Measurements from ENCODE around the gene BRIX1. TPM values are rescaled to one million over a fixed set of nuclear protein-coding genes. Genes with fewer than 3 reads are reported as not detected.

Gene BRIX1
- total and polyA plus RNA-seq, 4 experiments from 2014 or later = 27.1 to 63.9 (median 40.6) TPM

GRCh38 chr5:34923694-34924461 lies 8.4 kb downstream of the BRIX1 start:
- H3K27ac Mint-ChIP-seq = peak overlapping the region in 5 of 7 donors; percentile 44 to 82 (median 58)
- peaks cover 31 to 57% of the 10 kb centered on the region in 2 donors for H3K36me3 Mint-ChIP-seq
- CTCF ChIA-PET (ENCODE audit: partially characterized antibody) = interaction anchor here (1.1 kb wide), 1 partner anchor 9 kb away, joined by 4 read pairs; the partner anchor contains the start of genes BRIX1 and RAD1
- peaks cover 3 to 9% (median 3%) of the 10 kb centered on the region in 4 donors for H3K4me1 Mint-ChIP-seq
- H3K36me3 ChIP-seq (ENCODE audit: insufficient read depth, low read length) = peaks cover 40% of the 10 kb centered on the region
- H3K9me3 Mint-ChIP-seq = no peaks in the 10 kb centered on the region
- H3K27me3 Mint-ChIP-seq = no peaks in the 10 kb centered on the region
- no peaks in the 10 kb centered on the region for H3K9me3 ChIP-seq (ENCODE audit: control insufficient read depth in 1 of 2, low read length in 2 of 2)
- no peak overlapping the region for H3K4me3 ChIP-seq (ENCODE audit: low read length in 2 of 2)
- no peak for DNase-seq
- no peak overlapping the region for H3K27ac ChIP-seq (ENCODE audit: low read depth, low read length)
- H3K4me3 Mint-ChIP-seq = no peak overlapping the region
- peaks cover 3% of the 10 kb centered on the region for H3K4me1 ChIP-seq (ENCODE audit: insufficient read depth, low read length)
- POLR2A ChIA-PET (ENCODE audit: partially characterized antibody) = interaction anchor here (1.6 kb wide), 1 partner anchor 8 kb away, joined by 9 read pairs; the partner anchor contains the start of genes BRIX1 and RAD1
- no peaks in the 10 kb centered on the region for H3K27me3 ChIP-seq (ENCODE audit: insufficient read depth, low read length)
- intact Hi-C loops (cut with micrococcal nuclease) = loop anchor here (1.0 to 10.0 kb wide), 2 partner anchors 9 to 269 kb away; partner anchors contain the start of genes BRIX1, RAD1 and RAI14

GRCh38 chr5:34924462-34924765 lies 8.9 kb downstream of the BRIX1 start:
- Mint-ChIP-seq H3K4me3 (no peak overlapping the region), H3K36me3 (peaks cover 31 to 61% of the 10 kb centered on the region in 2 donors), H3K9me3 (no peaks in the 10 kb centered on the region), H3K27ac (peak overlapping the region in 1 of 7 donors; percentile 4), H3K4me1 (peaks cover 6 to 14% (median 8%) of the 10 kb centered on the region in 4 donors), H3K27me3 (no peaks in the 10 kb centered on the region)
- Histone ChIP-seq H3K9me3 (ENCODE audit: control insufficient read depth in 1 of 2, low read length in 2 of 2) (no peaks in the 10 kb centered on the region), H3K4me3 (ENCODE audit: low read length in 2 of 2) (no peak overlapping the region), H3K36me3 (ENCODE audit: insufficient read depth, low read length) (peaks cover 40% of the 10 kb centered on the region), H3K27ac (ENCODE audit: low read depth, low read length) (no peak overlapping the region), H3K4me1 (ENCODE audit: insufficient read depth, low read length) (peaks cover 6% of the 10 kb centered on the region), H3K27me3 (ENCODE audit: insufficient read depth, low read length) (no peaks in the 10 kb centered on the region)
- ChIA-PET CTCF (ENCODE audit: partially characterized antibody) (interaction anchor here (1.1 kb wide), 1 partner anchor 9 kb away, joined by 4 read pairs; the partner anchor contains the start of genes BRIX1 and RAD1), POLR2A (ENCODE audit: partially characterized antibody) (interaction anchor here (1.6 kb wide), 1 partner anchor 9 kb away, joined by 9 read pairs; the partner anchor contains the start of genes BRIX1 and RAD1)
- DNase-seq = no peak
- intact Hi-C loops (cut with micrococcal nuclease) = loop anchor here (1.0 to 10.0 kb wide), 2 partner anchors 9 to 270 kb away; partner anchors contain the start of genes BRIX1, RAD1 and RAI14

- H3K4me1 ChIP-seq (ENCODE audit: insufficient read depth, low read length) = peaks cover 20% of the 10 kb centered on the region
- DNase-seq = no peak
- Mint-ChIP-seq H3K4me1 (peaks cover 14 to 30% (median 19%) of the 10 kb centered on the region in 4 donors), H3K9me3 (no peaks in the 10 kb centered on the region), H3K4me3 (peak overlapping the region in 1 of 8 donors; percentile 12), H3K27me3 (no peaks in the 10 kb centered on the region), H3K36me3 (peaks cover 25 to 50% of the 10 kb centered on the region in 2 donors), H3K27ac (peak overlapping the region in 1 of 7 donors; percentile 50)
- peaks cover 31% of the 10 kb centered on the region for H3K36me3 ChIP-seq (ENCODE audit: insufficient read depth, low read length)
- H3K27ac ChIP-seq (ENCODE audit: low read depth, low read length) = no peak overlapping the region
- ChIA-PET POLR2A (ENCODE audit: partially characterized antibody) (no interaction called here), CTCF (ENCODE audit: partially characterized antibody) (no interaction called here)
- no peaks in the 10 kb centered on the region for H3K9me3 ChIP-seq (ENCODE audit: control insufficient read depth in 1 of 2, low read length in 2 of 2)
- H3K27me3 ChIP-seq (ENCODE audit: insufficient read depth, low read length) = no peaks in the 10 kb centered on the region
- intact Hi-C loops (cut with micrococcal nuclease) = loop anchor here (10.0 kb wide), 1 partner anchor 272 kb away; the partner anchor contains the start of gene RAI14
- no peak overlapping the region for H3K4me3 ChIP-seq (ENCODE audit: low read length in 2 of 2)
Measured at GRCh38 chr5:34926318-34926888, 10.9 kb downstream of the BRIX1 start.

- Mint-ChIP-seq H3K9me3 (no peaks in the 10 kb centered on the region), H3K4me3 (peak overlapping the region in 1 of 8 donors; percentile 31), H3K27me3 (no peaks in the 10 kb centered on the region), H3K27ac (no peak overlapping the region), H3K36me3 (peaks cover 20 to 42% of the 10 kb centered on the region in 2 donors), H3K4me1 (peaks cover 19 to 36% (median 26%) of the 10 kb centered on the region in 4 donors)
- no peak for DNase-seq
- peaks cover 25% of the 10 kb centered on the region for H3K4me1 ChIP-seq (ENCODE audit: insufficient read depth, low read length)
- POLR2A ChIA-PET (ENCODE audit: partially characterized antibody) = interaction anchor here (4.8 kb wide), 1 partner anchor 12 kb away, joined by 169 read pairs; the partner anchor contains the start of genes BRIX1 and RAD1
- no peaks in the 10 kb centered on the region for H3K9me3 ChIP-seq (ENCODE audit: control insufficient read depth in 1 of 2, low read length in 2 of 2)
- intact Hi-C loops (cut with micrococcal nuclease) = loop anchor here (2.0 to 10.0 kb wide), 2 partner anchors 273 to 1947 kb away; partner anchors contain the start of gene RAI14
- no peak overlapping the region for H3K27ac ChIP-seq (ENCODE audit: low read depth, low read length)
- CTCF ChIA-PET (ENCODE audit: partially characterized antibody) = interaction anchor here (0.6 to 0.7 kb wide), 2 partner anchors 25 to 451 kb away, joined by 3 read pairs; no protein-coding TSS in a partner anchor
- H3K4me3 ChIP-seq (ENCODE audit: low read length in 2 of 2) = no peak overlapping the region
- H3K27me3 ChIP-seq (ENCODE audit: insufficient read depth, low read length) = no peaks in the 10 kb centered on the region
- peaks cover 19% of the 10 kb centered on the region for H3K36me3 ChIP-seq (ENCODE audit: insufficient read depth, low read length)
Measured at GRCh38 chr5:34927785-34928184, 12.3 kb downstream of the BRIX1 start.

GRCh38 chr5:34928267-34928666 lies 12.8 kb downstream of the BRIX1 start:
- no peaks in the 10 kb centered on the region for H3K9me3 ChIP-seq (ENCODE audit: control insufficient read depth in 1 of 2, low read length in 2 of 2)
- peak overlapping the region in 3 of 8 donors; percentile 86 to 90 (median 88) for H3K4me3 Mint-ChIP-seq
- intact Hi-C loops (cut with micrococcal nuclease) = loop anchor here (2.0 to 10.0 kb wide), 2 partner anchors 273 to 1947 kb away; partner anchors contain the start of gene RAI14
- H3K27me3 ChIP-seq (ENCODE audit: insufficient read depth, low read length) = no peaks in the 10 kb centered on the region
- peaks cover 17% of the 10 kb centered on the region for H3K36me3 ChIP-seq (ENCODE audit: insufficient read depth, low read length)
- H3K9me3 Mint-ChIP-seq = no peaks in the 10 kb centered on the region
- CTCF ChIA-PET (ENCODE audit: partially characterized antibody) = interaction anchor here (0.6 to 2.4 kb wide), 2 partner anchors 12 to 25 kb away, joined by 3 to 33 read pairs; partner anchors contain the start of genes BRIX1 and RAD1
- no peak overlapping the region for H3K4me3 ChIP-seq (ENCODE audit: low read length in 2 of 2)
- POLR2A ChIA-PET (ENCODE audit: partially characterized antibody) = interaction anchor here (4.8 kb wide), 1 partner anchor 13 kb away, joined by 169 read pairs; the partner anchor contains the start of genes BRIX1 and RAD1
- H3K36me3 Mint-ChIP-seq = peaks cover 19 to 38% of the 10 kb centered on the region in 2 donors
- DNase-seq = no peak
- no peaks in the 10 kb centered on the region for H3K27me3 Mint-ChIP-seq
- no peak overlapping the region for H3K27ac ChIP-seq (ENCODE audit: low read depth, low read length)
- peaks cover 25% of the 10 kb centered on the region for H3K4me1 ChIP-seq (ENCODE audit: insufficient read depth, low read length)
- H3K27ac Mint-ChIP-seq = peak overlapping the region in 3 of 7 donors; percentile 27 to 95 (median 89)
- H3K4me1 Mint-ChIP-seq = peaks cover 19 to 36% (median 26%) of the 10 kb centered on the region in 4 donors

GRCh38 chr5:34929134-34929719 lies 13.7 kb downstream of the BRIX1 start, which contains the start of gene DNAJC21:
DNAJC21 (plus strand) TSS chr5:34929559; CDS start chr5:34929820, 261 bp downstream.
- peak within 1 kb of the TSS; percentile 89 to 98 (median 96) for H3K27ac Mint-ChIP-seq
- intact Hi-C loops (cut with micrococcal nuclease) = loop anchor here (1.0 to 10.0 kb wide), 5 partner anchors 14 to 1946 kb away; partner anchors contain the start of genes BRIX1, RAD1, RAI14 and TTC23L
- peaks cover 11% of the 10 kb centered on the region for H3K36me3 ChIP-seq (ENCODE audit: insufficient read depth, low read length)
- DNase-seq = peak; percentile 97 to 98 (median 97)
- CTCF ChIA-PET (ENCODE audit: partially characterized antibody) = interaction anchor here (0.8 to 2.4 kb wide), 3 partner anchors 13 to 90 kb away, joined by 4 to 33 read pairs (median 5); partner anchors contain the start of genes BRIX1, RAD1 and TTC23L
- H3K4me3 Mint-ChIP-seq = peak within 1 kb of the TSS; percentile 96 to 99 (median 98)
- H3K27ac ChIP-seq (ENCODE audit: low read depth, low read length) = peak within 1 kb of the TSS; percentile 84
- peaks cover 25% of the 10 kb centered on the region for H3K4me1 ChIP-seq (ENCODE audit: insufficient read depth, low read length)
- H3K4me3 ChIP-seq (ENCODE audit: low read length in 2 of 2) = peak within 1 kb of the TSS; percentile 77 to 83
- peaks cover 16 to 36% of the 10 kb centered on the region in 2 donors for H3K36me3 Mint-ChIP-seq
- no peaks in the 10 kb centered on the region for H3K27me3 Mint-ChIP-seq
- no peaks in the 10 kb centered on the region for H3K9me3 Mint-ChIP-seq
- H3K4me1 Mint-ChIP-seq = peaks cover 24 to 36% (median 31%) of the 10 kb centered on the region in 4 donors
- no peaks in the 10 kb centered on the region for H3K27me3 ChIP-seq (ENCODE audit: insufficient read depth, low read length)
- no peaks in the 10 kb centered on the region for H3K9me3 ChIP-seq (ENCODE audit: control insufficient read depth in 1 of 2, low read length in 2 of 2)
- POLR2A ChIA-PET (ENCODE audit: partially characterized antibody) = interaction anchor here (0.6 to 4.8 kb wide), 14 partner anchors 10 to 1947 kb away, joined by 3 to 169 read pairs (median 6); partner anchors contain the start of genes AMACR, BRIX1, LMBRD2 and NADK2
